Stimulated activated CD8-positive, alpha-beta memory T cell treated with anti-CD3 and anti-CD28 coated beads, Interleukin-2, amount 100 ng/mL, for 1 hour (primary cell): ENCODE data around the gene CMIP.
"Not testable (repeated sequence)": the region's sequence is repeated elsewhere in the genome, so short reads cannot be mapped to it uniquely, and the experiment has no call there.

Experiments
- DNase-seq, 2 donors: peaks; one replicate each; pipeline ENCODE4 v3.0.0-alpha.2; 2020; ENCODE audit warnings: low read depth in 2 of 2

CMIP gene

GRCh38 chr16:81421536-81421935, 23.1 kb upstream of the CMIP start:
- no peak for DNase-seq

- DNase-seq = not testable (repeated sequence)
These were observed 22.5 kb upstream of the CMIP start for GRCh38 chr16:81422153-81422552.

- no peak for DNase-seq
These were observed 19.8 kb upstream of the CMIP start for GRCh38 chr16:81424771-81425170.

GRCh38 chr16:81427219-81427618, 17.4 kb upstream of the CMIP start:
- DNase-seq = no peak

GRCh38 chr16:81429045-81429521, 15.5 kb upstream of the CMIP start:
- no peak for DNase-seq

GRCh38 chr16:81431554-81432353, 12.9 kb upstream of the CMIP start:
- DNase-seq = no peak

GRCh38 chr16:81432937-81433557, 11.6 kb upstream of the CMIP start:
- no peak for DNase-seq

GRCh38 chr16:81435103-81435502, 9.5 kb upstream of the CMIP start:
- no peak for DNase-seq

- DNase-seq = no peak
These were observed 9.0 kb upstream of the CMIP start for GRCh38 chr16:81435567-81435966.

GRCh38 chr16:81436386-81436785, 8.2 kb upstream of the CMIP start:
- DNase-seq = no peak

GRCh38 chr16:81437865-81438264, 6.7 kb upstream of the CMIP start:
- DNase-seq = no peak

- DNase-seq = no peak
These were observed 3.5 kb upstream of the CMIP start for GRCh38 chr16:81440888-81441761.

- DNase-seq = no peak
These were observed 2.2 kb upstream of the CMIP start for GRCh38 chr16:81442220-81442915.

- DNase-seq = no peak
These were observed 1.5 kb upstream of the CMIP start for GRCh38 chr16:81442916-81443687.

GRCh38 chr16:81443688-81444447, 740 bp upstream of the CMIP start:
- no peak for DNase-seq

GRCh38 chr16:81445143-81445961, 744 bp downstream of the CMIP start:
- DNase-seq = no peak

GRCh38 chr16:81445966-81446906, 1.6 kb downstream of the CMIP start:
- DNase-seq = no peak

- no peak for DNase-seq
These were observed 2.3 kb downstream of the CMIP start for GRCh38 chr16:81446907-81447268.
